Loucy (cell line): Measurements from ENCODE around the gene PHTF1.

Source experiments
- CTCF ChIP-seq: fragments of 200-600 bp; sonication (generic); conservative IDR thresholded peaks from 2 replicates; pipeline ENCODE4 v1.5.1; 2014; ENCODE audit warnings: mild to moderate bottlenecking, antibody characterized with exemption, low read length
- EZH2phosphoT487 ChIP-seq: fragments of 200-600 bp; IDR thresholded peaks from 2 replicates; pipeline ENCODE4 v1.6.1; 2018; ENCODE audit warnings: antibody characterized with exemption, mild to moderate bottlenecking, moderate library complexity, borderline replicate concordance

- no peak for TF ChIP-seq CTCF
- TF ChIP-seq EZH2phosphoT487: no peak
Measured at GRCh38 chr1:113744114-113744513, 15.2 kb downstream of the PHTF1 start.
